D721Med (cell line): Measurements from ENCODE around the gene LAMA5.

ENCODE experiments used
- DNase-seq: peaks from one replicate; pipeline ENCODE4 v3.0.0; 2011; ENCODE audit warnings: low spot score; ENCODE audit not compliant: insufficient read length
- FAIRE-seq: peaks from 2 replicates; lab custom pipeline; 2011; peaks lifted over from hg19 to GRCh38; lab: Jason Lieb, UNC
- CTCF ChIP-seq: IDR thresholded peaks from 2 replicates; pipeline ENCODE4 v1.5.1; 2012; ENCODE audit warnings: mild to moderate bottlenecking, control low read depth; ENCODE audit not compliant: insufficient read depth; ENCODE audit errors: missing control alignments

Gene LAMA5

GRCh38 chr20:62322492-62323041 is 44.5 kb downstream of the LAMA5 start:
- TF ChIP-seq CTCF = no peak
- DNase-seq (no peak), FAIRE-seq (no peak)

GRCh38 chr20:62321975-62322374 is 45.1 kb downstream of the LAMA5 start:
- no peak for TF ChIP-seq CTCF
- DNase-seq (no peak), FAIRE-seq (no peak)

- FAIRE-seq = no peak
- no peak for TF ChIP-seq CTCF
- no peak for DNase-seq
Observed at GRCh38 chr20:62321521-62321948, 45.6 kb downstream of the LAMA5 start.

- DNase-seq (no peak), FAIRE-seq (no peak)
- TF ChIP-seq CTCF = no peak
Observed at GRCh38 chr20:62320581-62321354, 46.3 kb downstream of the LAMA5 start.

GRCh38 chr20:62319346-62319909 is 47.7 kb downstream of the LAMA5 start:
- FAIRE-seq (no peak), DNase-seq (no peak)
- no peak for TF ChIP-seq CTCF

GRCh38 chr20:62318400-62319345 is 48.4 kb downstream of the LAMA5 start:
- DNase-seq (no peak), FAIRE-seq (no peak)
- no peak for TF ChIP-seq CTCF
